Measurements from ENCODE around the gene JAKMIP2.

- no peak for TF ChIP-seq CTCF (IDR thresholded peaks at IDR 0.05)
- TF ChIP-seq POLR2A (IDR thresholded peaks at IDR 0.05), result no peak
Observed at GRCh38 chr5:147754372-147755122, 28.0 kb downstream of the JAKMIP2 start.

Data from ovary (tissue), 3 donors.